ENCODE data around the gene FOXK1. TPM values are rescaled to one million over a fixed set of nuclear protein-coding genes. Genes with fewer than 3 reads are reported as not detected.

Gene FOXK1
- total and polyA plus RNA-seq, 2 experiments from 2014 or later, result 2.3 to 12.7 TPM

DNA sequence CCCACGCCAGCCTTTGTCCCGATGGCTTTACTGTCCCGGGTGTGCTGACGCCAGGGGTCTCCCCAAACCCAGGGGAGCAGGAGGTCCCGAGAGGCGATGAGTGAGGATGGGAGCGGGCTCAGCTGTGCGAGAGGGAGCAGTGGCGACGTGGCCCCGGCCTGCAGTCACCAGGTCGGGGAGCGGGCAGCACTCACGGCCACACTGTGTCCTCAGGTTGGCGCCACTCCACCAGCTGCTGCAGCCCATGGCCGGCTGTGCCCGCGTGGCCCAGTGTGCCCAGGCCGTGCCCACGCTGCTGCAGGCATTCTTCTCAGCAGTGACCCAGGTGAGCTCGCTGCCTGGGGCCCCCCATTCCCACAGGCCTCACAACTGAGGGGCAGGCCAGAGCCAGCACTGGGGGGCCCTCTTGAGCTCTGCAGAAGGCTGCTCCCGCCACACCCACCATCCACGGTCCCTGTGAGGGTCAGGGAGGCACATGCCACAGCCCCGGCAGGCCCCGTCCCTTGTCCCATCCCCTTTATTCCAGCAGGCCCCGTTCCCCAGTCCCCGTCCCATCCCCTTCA, 106.6 kb downstream of the FOXK1 start:
- Mint-ChIP-seq H3K4me1 (peaks cover 4% of the 10 kb centered on the region; the same call in 1 of the 3 replicates), H3K27ac (no peak overlapping the region), H3K9me3 (no peaks in the 10 kb centered on the region), H3K36me3 (ENCODE audit: low read depth) (peaks cover 7% of the 10 kb centered on the region; the same call in 1 of the 3 replicates), H3K4me3 (no peak overlapping the region), H3K27me3 (ENCODE audit: insufficient read depth, low read depth, poor library complexity) (peaks cover 2% of the 10 kb centered on the region)
- Histone ChIP-seq H3K4me3 (no peak overlapping the region), H3K79me2 (replicated peaks; ENCODE audit: insufficient read depth) (no peaks in the 10 kb centered on the region), H3K27ac (ENCODE audit: low read depth) (no peak overlapping the region), H3K27me3 (ENCODE audit: insufficient read depth) (no peaks in the 10 kb centered on the region), H4K20me1 (replicated peaks; ENCODE audit: insufficient read depth) (no peaks in the 10 kb centered on the region), H3K9me2 (ENCODE audit: insufficient read depth) (no peaks in the 10 kb centered on the region), H3F3A (replicated peaks; ENCODE audit: low read depth) (no peaks in the 10 kb centered on the region), H3K4me1 (ENCODE audit: insufficient read depth) (no peaks in the 10 kb centered on the region; the same call in 1 of the 2 replicates), H3K4me2 (no peak overlapping the region), H3K36me3 (ENCODE audit: insufficient read depth) (no peaks in the 10 kb centered on the region; the same call in 1 of the 2 replicates), H2AFZ (no peak overlapping the region)
- DNase-seq (ENCODE audit: low spot score) (no peak), ATAC-seq (no peak)
- TF ChIP-seq, protein P1, sequence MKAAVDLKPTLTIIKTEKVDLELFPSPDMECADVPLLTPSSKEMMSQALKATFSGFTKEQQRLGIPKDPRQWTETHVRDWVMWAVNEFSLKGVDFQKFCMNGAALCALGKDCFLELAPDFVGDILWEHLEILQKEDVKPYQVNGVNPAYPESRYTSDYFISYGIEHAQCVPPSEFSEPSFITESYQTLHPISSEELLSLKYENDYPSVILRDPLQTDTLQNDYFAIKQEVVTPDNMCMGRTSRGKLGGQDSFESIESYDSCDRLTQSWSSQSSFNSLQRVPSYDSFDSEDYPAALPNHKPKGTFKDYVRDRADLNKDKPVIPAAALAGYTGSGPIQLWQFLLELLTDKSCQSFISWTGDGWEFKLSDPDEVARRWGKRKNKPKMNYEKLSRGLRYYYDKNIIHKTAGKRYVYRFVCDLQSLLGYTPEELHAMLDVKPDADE (IDR thresholded peaks at IDR 0.05), result no peak
- no peak for TF ChIP-seq ZNF114 (CRISPR knock-in tag; IDR thresholded peaks at IDR 0.05)
- TF ChIP-seq, protein P2, sequence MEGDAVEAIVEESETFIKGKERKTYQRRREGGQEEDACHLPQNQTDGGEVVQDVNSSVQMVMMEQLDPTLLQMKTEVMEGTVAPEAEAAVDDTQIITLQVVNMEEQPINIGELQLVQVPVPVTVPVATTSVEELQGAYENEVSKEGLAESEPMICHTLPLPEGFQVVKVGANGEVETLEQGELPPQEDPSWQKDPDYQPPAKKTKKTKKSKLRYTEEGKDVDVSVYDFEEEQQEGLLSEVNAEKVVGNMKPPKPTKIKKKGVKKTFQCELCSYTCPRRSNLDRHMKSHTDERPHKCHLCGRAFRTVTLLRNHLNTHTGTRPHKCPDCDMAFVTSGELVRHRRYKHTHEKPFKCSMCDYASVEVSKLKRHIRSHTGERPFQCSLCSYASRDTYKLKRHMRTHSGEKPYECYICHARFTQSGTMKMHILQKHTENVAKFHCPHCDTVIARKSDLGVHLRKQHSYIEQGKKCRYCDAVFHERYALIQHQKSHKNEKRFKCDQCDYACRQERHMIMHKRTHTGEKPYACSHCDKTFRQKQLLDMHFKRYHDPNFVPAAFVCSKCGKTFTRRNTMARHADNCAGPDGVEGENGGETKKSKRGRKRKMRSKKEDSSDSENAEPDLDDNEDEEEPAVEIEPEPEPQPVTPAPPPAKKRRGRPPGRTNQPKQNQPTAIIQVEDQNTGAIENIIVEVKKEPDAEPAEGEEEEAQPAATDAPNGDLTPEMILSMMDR (conservative IDR thresholded peaks at IDR 0.05; ENCODE audit: low read depth in 2 of 2), result no peak
- TF ChIP-seq EZH2phosphoT487 (IDR thresholded peaks at IDR 0.05; ENCODE audit: unreplicated experiment), result no peak
- TF ChIP-seq STAT1 (IDR thresholded peaks at IDR 0.05; ENCODE audit: unreplicated experiment), result no peak
- TF ChIP-seq CREB1 (CRISPR knock-in tag; IDR thresholded peaks at IDR 0.05; ENCODE audit: low read depth), result no peak
- no peak for TF ChIP-seq NANOG (IDR thresholded peaks at IDR 0.05; ENCODE audit: borderline replicate concordance)
- TF ChIP-seq, protein P3, sequence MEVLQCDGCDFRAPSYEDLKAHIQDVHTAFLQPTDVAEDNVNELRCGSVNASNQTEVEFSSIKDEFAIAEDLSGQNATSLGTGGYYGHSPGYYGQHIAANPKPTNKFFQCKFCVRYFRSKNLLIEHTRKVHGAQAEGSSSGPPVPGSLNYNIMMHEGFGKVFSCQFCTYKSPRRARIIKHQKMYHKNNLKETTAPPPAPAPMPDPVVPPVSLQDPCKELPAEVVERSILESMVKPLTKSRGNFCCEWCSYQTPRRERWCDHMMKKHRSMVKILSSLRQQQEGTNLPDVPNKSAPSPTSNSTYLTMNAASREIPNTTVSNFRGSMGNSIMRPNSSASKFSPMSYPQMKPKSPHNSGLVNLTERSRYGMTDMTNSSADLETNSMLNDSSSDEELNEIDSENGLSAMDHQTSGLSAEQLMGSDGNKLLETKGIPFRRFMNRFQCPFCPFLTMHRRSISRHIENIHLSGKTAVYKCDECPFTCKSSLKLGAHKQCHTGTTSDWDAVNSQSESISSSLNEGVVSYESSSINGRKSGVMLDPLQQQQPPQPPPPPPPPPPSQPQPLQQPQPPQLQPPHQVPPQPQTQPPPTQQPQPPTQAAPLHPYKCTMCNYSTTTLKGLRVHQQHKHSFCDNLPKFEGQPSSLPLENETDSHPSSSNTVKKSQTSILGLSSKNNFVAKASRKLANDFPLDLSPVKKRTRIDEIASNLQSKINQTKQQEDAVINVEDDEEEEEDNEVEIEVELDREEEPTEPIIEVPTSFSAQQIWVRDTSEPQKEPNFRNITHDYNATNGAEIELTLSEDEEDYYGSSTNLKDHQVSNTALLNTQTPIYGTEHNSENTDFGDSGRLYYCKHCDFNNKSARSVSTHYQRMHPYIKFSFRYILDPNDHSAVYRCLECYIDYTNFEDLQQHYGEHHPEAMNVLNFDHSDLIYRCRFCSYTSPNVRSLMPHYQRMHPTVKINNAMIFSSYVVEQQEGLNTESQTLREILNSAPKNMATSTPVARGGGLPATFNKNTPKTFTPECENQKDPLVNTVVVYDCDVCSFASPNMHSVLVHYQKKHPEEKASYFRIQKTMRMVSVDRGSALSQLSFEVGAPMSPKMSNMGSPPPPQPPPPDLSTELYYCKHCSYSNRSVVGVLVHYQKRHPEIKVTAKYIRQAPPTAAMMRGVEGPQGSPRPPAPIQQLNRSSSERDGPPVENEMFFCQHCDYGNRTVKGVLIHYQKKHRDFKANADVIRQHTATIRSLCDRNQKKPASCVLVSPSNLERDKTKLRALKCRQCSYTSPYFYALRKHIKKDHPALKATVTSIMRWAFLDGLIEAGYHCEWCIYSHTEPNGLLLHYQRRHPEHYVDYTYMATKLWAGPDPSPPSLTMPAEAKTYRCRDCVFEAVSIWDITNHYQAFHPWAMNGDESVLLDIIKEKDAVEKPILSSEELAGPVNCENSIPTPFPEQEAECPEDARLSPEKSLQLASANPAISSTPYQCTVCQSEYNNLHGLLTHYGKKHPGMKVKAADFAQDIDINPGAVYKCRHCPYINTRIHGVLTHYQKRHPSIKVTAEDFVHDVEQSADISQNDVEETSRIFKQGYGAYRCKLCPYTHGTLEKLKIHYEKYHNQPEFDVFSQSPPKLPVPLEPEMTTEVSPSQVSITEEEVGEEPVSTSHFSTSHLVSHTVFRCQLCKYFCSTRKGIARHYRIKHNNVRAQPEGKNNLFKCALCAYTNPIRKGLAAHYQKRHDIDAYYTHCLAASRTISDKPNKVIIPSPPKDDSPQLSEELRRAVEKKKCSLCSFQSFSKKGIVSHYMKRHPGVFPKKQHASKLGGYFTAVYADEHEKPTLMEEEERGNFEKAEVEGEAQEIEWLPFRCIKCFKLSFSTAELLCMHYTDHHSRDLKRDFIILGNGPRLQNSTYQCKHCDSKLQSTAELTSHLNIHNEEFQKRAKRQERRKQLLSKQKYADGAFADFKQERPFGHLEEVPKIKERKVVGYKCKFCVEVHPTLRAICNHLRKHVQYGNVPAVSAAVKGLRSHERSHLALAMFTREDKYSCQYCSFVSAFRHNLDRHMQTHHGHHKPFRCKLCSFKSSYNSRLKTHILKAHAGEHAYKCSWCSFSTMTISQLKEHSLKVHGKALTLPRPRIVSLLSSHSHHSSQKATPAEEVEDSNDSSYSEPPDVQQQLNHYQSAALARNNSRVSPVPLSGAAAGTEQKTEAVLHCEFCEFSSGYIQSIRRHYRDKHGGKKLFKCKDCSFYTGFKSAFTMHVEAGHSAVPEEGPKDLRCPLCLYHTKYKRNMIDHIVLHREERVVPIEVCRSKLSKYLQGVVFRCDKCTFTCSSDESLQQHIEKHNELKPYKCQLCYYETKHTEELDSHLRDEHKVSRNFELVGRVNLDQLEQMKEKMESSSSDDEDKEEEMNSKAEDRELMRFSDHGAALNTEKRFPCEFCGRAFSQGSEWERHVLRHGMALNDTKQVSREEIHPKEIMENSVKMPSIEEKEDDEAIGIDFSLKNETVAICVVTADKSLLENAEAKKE (CRISPR knock-in tag; IDR thresholded peaks at IDR 0.05), result no peak
- TF ChIP-seq, protein P4, sequence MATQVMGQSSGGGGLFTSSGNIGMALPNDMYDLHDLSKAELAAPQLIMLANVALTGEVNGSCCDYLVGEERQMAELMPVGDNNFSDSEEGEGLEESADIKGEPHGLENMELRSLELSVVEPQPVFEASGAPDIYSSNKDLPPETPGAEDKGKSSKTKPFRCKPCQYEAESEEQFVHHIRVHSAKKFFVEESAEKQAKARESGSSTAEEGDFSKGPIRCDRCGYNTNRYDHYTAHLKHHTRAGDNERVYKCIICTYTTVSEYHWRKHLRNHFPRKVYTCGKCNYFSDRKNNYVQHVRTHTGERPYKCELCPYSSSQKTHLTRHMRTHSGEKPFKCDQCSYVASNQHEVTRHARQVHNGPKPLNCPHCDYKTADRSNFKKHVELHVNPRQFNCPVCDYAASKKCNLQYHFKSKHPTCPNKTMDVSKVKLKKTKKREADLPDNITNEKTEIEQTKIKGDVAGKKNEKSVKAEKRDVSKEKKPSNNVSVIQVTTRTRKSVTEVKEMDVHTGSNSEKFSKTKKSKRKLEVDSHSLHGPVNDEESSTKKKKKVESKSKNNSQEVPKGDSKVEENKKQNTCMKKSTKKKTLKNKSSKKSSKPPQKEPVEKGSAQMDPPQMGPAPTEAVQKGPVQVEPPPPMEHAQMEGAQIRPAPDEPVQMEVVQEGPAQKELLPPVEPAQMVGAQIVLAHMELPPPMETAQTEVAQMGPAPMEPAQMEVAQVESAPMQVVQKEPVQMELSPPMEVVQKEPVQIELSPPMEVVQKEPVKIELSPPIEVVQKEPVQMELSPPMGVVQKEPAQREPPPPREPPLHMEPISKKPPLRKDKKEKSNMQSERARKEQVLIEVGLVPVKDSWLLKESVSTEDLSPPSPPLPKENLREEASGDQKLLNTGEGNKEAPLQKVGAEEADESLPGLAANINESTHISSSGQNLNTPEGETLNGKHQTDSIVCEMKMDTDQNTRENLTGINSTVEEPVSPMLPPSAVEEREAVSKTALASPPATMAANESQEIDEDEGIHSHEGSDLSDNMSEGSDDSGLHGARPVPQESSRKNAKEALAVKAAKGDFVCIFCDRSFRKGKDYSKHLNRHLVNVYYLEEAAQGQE (IDR thresholded peaks at IDR 0.05; ENCODE audit: unreplicated experiment), result no peak
- TF ChIP-seq JUNB (IDR thresholded peaks at IDR 0.05; ENCODE audit: unreplicated experiment), result no peak
